ENCODE data around the gene RAP2B.
A peak's percentile ranks its signal among the peaks of the same experiment; 100 is the strongest.
"Not testable (repeated sequence)": the region's sequence is repeated elsewhere in the genome, so short reads cannot be mapped to it uniquely, and the experiment has no call there.

RAP2B gene

GRCh38 chr3:153161714-153162512, at the start of gene RAP2B:
Gene RAP2B, plus strand, starts transcription at chr3:153162226. Its CDS starts 468 bp downstream, at chr3:153162694.
- Histone ChIP-seq H3K27me3 (ENCODE audit: control insufficient read depth, insufficient read depth, low read length) (peaks cover 6% of the 10 kb centered on the region; the same call in 1 of the 2 replicates), H3K36me3 (ENCODE audit: control insufficient read depth, insufficient read depth, low read length) (no peaks in the 10 kb centered on the region; the same call in 1 of the 2 replicates), H3K27ac (ENCODE audit: low read depth, low read length) (peak within 1 kb of the TSS; percentile 93), H3K4me3 (ENCODE audit: low read depth, low read length) (peak within 1 kb of the TSS; percentile 82), H3K9me3 (ENCODE audit: control insufficient read depth, insufficient read depth, low read length) (no peaks in the 10 kb centered on the region), H3K9ac (ENCODE audit: low read depth, low read length) (peak within 1 kb of the TSS; percentile 64), H3K4me1 (ENCODE audit: control insufficient read depth, insufficient read depth, low read length) (peaks cover 19% of the 10 kb centered on the region)

- H3K9me3 ChIP-seq (ENCODE audit: control insufficient read depth, insufficient read depth, low read length) = no peaks in the 10 kb centered on the region
Measured at GRCh38 chr3:153113541-153113940, 48.5 kb upstream of the RAP2B start.

GRCh38 chr3:153114270-153114669, 47.8 kb upstream of the RAP2B start:
- not testable (repeated sequence) for H3K36me3 ChIP-seq (ENCODE audit: control insufficient read depth, insufficient read depth, low read length); H3K4me3 ChIP-seq (ENCODE audit: low read depth, low read length); H3K9me3 ChIP-seq (ENCODE audit: control insufficient read depth, insufficient read depth, low read length); H3K27ac ChIP-seq (ENCODE audit: low read depth, low read length); H3K9ac ChIP-seq (ENCODE audit: low read depth, low read length); H3K4me1 ChIP-seq (ENCODE audit: control insufficient read depth, insufficient read depth, low read length); H3K27me3 ChIP-seq (ENCODE audit: control insufficient read depth, insufficient read depth, low read length)

More at GRCh38 chr3:153113541-153113940, 48.5 kb upstream of the RAP2B start:
- H3K27ac ChIP-seq (ENCODE audit: low read depth, low read length) = no peak overlapping the region
- H3K27me3 ChIP-seq (ENCODE audit: control insufficient read depth, insufficient read depth, low read length) = no peaks in the 10 kb centered on the region
- H3K9ac ChIP-seq (ENCODE audit: low read depth, low read length) = no peak overlapping the region
- H3K4me1 ChIP-seq (ENCODE audit: control insufficient read depth, insufficient read depth, low read length) = no peaks in the 10 kb centered on the region
- H3K36me3 ChIP-seq (ENCODE audit: control insufficient read depth, insufficient read depth, low read length) = no peaks in the 10 kb centered on the region
- no peak overlapping the region for H3K4me3 ChIP-seq (ENCODE audit: low read depth, low read length)

GRCh38 chr3:153115326-153115725, 46.7 kb upstream of the RAP2B start:
- Histone ChIP-seq H3K27me3 (ENCODE audit: control insufficient read depth, insufficient read depth, low read length) (no peaks in the 10 kb centered on the region), H3K36me3 (ENCODE audit: control insufficient read depth, insufficient read depth, low read length) (no peaks in the 10 kb centered on the region), H3K27ac (ENCODE audit: low read depth, low read length) (no peak overlapping the region), H3K9me3 (ENCODE audit: control insufficient read depth, insufficient read depth, low read length) (no peaks in the 10 kb centered on the region), H3K4me3 (ENCODE audit: low read depth, low read length) (no peak overlapping the region), H3K9ac (ENCODE audit: low read depth, low read length) (no peak overlapping the region), H3K4me1 (ENCODE audit: control insufficient read depth, insufficient read depth, low read length) (no peaks in the 10 kb centered on the region)

- H3K27me3 ChIP-seq (ENCODE audit: control insufficient read depth, insufficient read depth, low read length) = no peaks in the 10 kb centered on the region
Measured at GRCh38 chr3:153127788-153128187, 34.2 kb upstream of the RAP2B start.

GRCh38 chr3:153129426-153129825, 32.6 kb upstream of the RAP2B start:
- H3K9ac ChIP-seq (ENCODE audit: low read depth, low read length) = no peak overlapping the region
- H3K36me3 ChIP-seq (ENCODE audit: control insufficient read depth, insufficient read depth, low read length) = no peaks in the 10 kb centered on the region

More at GRCh38 chr3:153127788-153128187, 34.2 kb upstream of the RAP2B start:
- Histone ChIP-seq H3K27ac (ENCODE audit: low read depth, low read length) (no peak overlapping the region), H3K4me3 (ENCODE audit: low read depth, low read length) (no peak overlapping the region), H3K4me1 (ENCODE audit: control insufficient read depth, insufficient read depth, low read length) (no peaks in the 10 kb centered on the region), H3K36me3 (ENCODE audit: control insufficient read depth, insufficient read depth, low read length) (no peaks in the 10 kb centered on the region), H3K9ac (ENCODE audit: low read depth, low read length) (no peak overlapping the region), H3K9me3 (ENCODE audit: control insufficient read depth, insufficient read depth, low read length) (no peaks in the 10 kb centered on the region)

GRCh38 chr3:153129866-153130265, 32.2 kb upstream of the RAP2B start:
- H3K27me3 ChIP-seq (ENCODE audit: control insufficient read depth, insufficient read depth, low read length) = no peaks in the 10 kb centered on the region
- H3K27ac ChIP-seq (ENCODE audit: low read depth, low read length) = no peak overlapping the region
- H3K9ac ChIP-seq (ENCODE audit: low read depth, low read length) = no peak overlapping the region
- no peak overlapping the region for H3K4me3 ChIP-seq (ENCODE audit: low read depth, low read length)
- H3K9me3 ChIP-seq (ENCODE audit: control insufficient read depth, insufficient read depth, low read length) = no peaks in the 10 kb centered on the region
- H3K36me3 ChIP-seq (ENCODE audit: control insufficient read depth, insufficient read depth, low read length) = no peaks in the 10 kb centered on the region
- no peaks in the 10 kb centered on the region for H3K4me1 ChIP-seq (ENCODE audit: control insufficient read depth, insufficient read depth, low read length)

More at GRCh38 chr3:153129426-153129825, 32.6 kb upstream of the RAP2B start:
- no peak overlapping the region for H3K4me3 ChIP-seq (ENCODE audit: low read depth, low read length)
- H3K4me1 ChIP-seq (ENCODE audit: control insufficient read depth, insufficient read depth, low read length) = no peaks in the 10 kb centered on the region
- no peaks in the 10 kb centered on the region for H3K9me3 ChIP-seq (ENCODE audit: control insufficient read depth, insufficient read depth, low read length)
- no peak overlapping the region for H3K27ac ChIP-seq (ENCODE audit: low read depth, low read length)
- H3K27me3 ChIP-seq (ENCODE audit: control insufficient read depth, insufficient read depth, low read length) = no peaks in the 10 kb centered on the region

GRCh38 chr3:153130312-153130977, 31.6 kb upstream of the RAP2B start:
- Histone ChIP-seq H3K27ac (ENCODE audit: low read depth, low read length) (no peak overlapping the region), H3K36me3 (ENCODE audit: control insufficient read depth, insufficient read depth, low read length) (no peaks in the 10 kb centered on the region), H3K9ac (ENCODE audit: low read depth, low read length) (no peak overlapping the region)

GRCh38 chr3:153137626-153138025, 24.4 kb upstream of the RAP2B start:
- Histone ChIP-seq H3K9me3 (ENCODE audit: control insufficient read depth, insufficient read depth, low read length) (no peaks in the 10 kb centered on the region), H3K27ac (ENCODE audit: low read depth, low read length) (no peak overlapping the region), H3K36me3 (ENCODE audit: control insufficient read depth, insufficient read depth, low read length) (no peaks in the 10 kb centered on the region), H3K4me3 (ENCODE audit: low read depth, low read length) (no peak overlapping the region), H3K4me1 (ENCODE audit: control insufficient read depth, insufficient read depth, low read length) (peaks cover 5% of the 10 kb centered on the region; the same call in 1 of the 2 replicates), H3K27me3 (ENCODE audit: control insufficient read depth, insufficient read depth, low read length) (no peaks in the 10 kb centered on the region), H3K9ac (ENCODE audit: low read depth, low read length) (no peak overlapping the region)

More at GRCh38 chr3:153130312-153130977, 31.6 kb upstream of the RAP2B start:
- H3K4me1 ChIP-seq (ENCODE audit: control insufficient read depth, insufficient read depth, low read length) = no peaks in the 10 kb centered on the region
- no peaks in the 10 kb centered on the region for H3K9me3 ChIP-seq (ENCODE audit: control insufficient read depth, insufficient read depth, low read length)
- H3K4me3 ChIP-seq (ENCODE audit: low read depth, low read length) = no peak overlapping the region
- H3K27me3 ChIP-seq (ENCODE audit: control insufficient read depth, insufficient read depth, low read length) = no peaks in the 10 kb centered on the region

GRCh38 chr3:153138276-153139210, 23.5 kb upstream of the RAP2B start:
- H3K27ac ChIP-seq (ENCODE audit: low read depth, low read length) = peak overlapping the region; percentile 76
- no peaks in the 10 kb centered on the region for H3K36me3 ChIP-seq (ENCODE audit: control insufficient read depth, insufficient read depth, low read length)
- H3K4me1 ChIP-seq (ENCODE audit: control insufficient read depth, insufficient read depth, low read length) = peaks cover 5% of the 10 kb centered on the region; the same call in 1 of the 2 replicates
- no peak overlapping the region for H3K4me3 ChIP-seq (ENCODE audit: low read depth, low read length)
- no peaks in the 10 kb centered on the region for H3K27me3 ChIP-seq (ENCODE audit: control insufficient read depth, insufficient read depth, low read length)
- no peaks in the 10 kb centered on the region for H3K9me3 ChIP-seq (ENCODE audit: control insufficient read depth, insufficient read depth, low read length)
- peak overlapping the region; percentile 15; the same call in 1 of the 2 replicates for H3K9ac ChIP-seq (ENCODE audit: low read depth, low read length)

Data from HUES48 (cell line).